Neural cell (in vitro differentiated cells): ENCODE results near the gene DDX49. TPM values are rescaled to one million over a fixed set of nuclear protein-coding genes. Genes with fewer than 3 reads are reported as not detected.

Experiments used
- H2AFZ ChIP-seq: fragments of 200-600, 300-800 bp; sonication (generic), shearing (Covaris generic); 2 replicates; pipeline ENCODE4 v1.6.0; 2014; ENCODE audit warnings: low read depth, mild to moderate bottlenecking, antibody characterized with exemption, low read length, moderate library complexity
- H3F3A ChIP-seq: fragments of 200-600 bp; shearing (Covaris generic); 2 replicates; pipeline ENCODE4 v1.6.1; 2016; ENCODE audit warnings: mild to moderate bottlenecking, moderate library complexity, mixed read lengths, antibody characterized with exemption, low read length; ENCODE audit not compliant: insufficient read depth, poor library complexity, severe bottlenecking
- H3K27ac ChIP-seq: fragments of 200-600, 300-800 bp; sonication (generic), shearing (Covaris generic); 2 replicates; pipeline ENCODE4 v1.5.1; 2014; ENCODE audit warnings: mild to moderate bottlenecking, low read length, moderate library complexity
- H3K27me3 ChIP-seq: fragments of 300-800, 200-600 bp; sonication (generic), shearing (Covaris generic); 2 replicates; pipeline ENCODE4 v1.6.0; 2014; ENCODE audit warnings: mild to moderate bottlenecking, low read depth, low read length, moderate library complexity; ENCODE audit not compliant: insufficient read depth
- H3K36me3 ChIP-seq: fragments of 300-800, 200-600 bp; sonication (generic), shearing (Covaris generic); 2 replicates; pipeline ENCODE4 v1.5.1; 2014; ENCODE audit warnings: mild to moderate bottlenecking, antibody characterized with exemption, low read length, moderate library complexity; ENCODE audit not compliant: insufficient read depth
- H3K4me2 ChIP-seq: fragments of 300-800, 200-600 bp; sonication (generic), shearing (Covaris generic); 2 replicates; pipeline ENCODE4 v1.6.0; 2014; ENCODE audit warnings: mild to moderate bottlenecking, low read length
- H3K4me3 ChIP-seq: fragments of 300-800, 200-600 bp; sonication (generic), shearing (Covaris generic); 2 replicates; pipeline ENCODE4 v1.5.1; 2014; ENCODE audit warnings: mild to moderate bottlenecking, low read length, moderate library complexity
- H3K79me2 ChIP-seq: fragments of 200-600 bp; shearing (Covaris generic); replicated peaks from 2 replicates; pipeline ENCODE4 v1.6.0; 2014; ENCODE audit warnings: mild to moderate bottlenecking, low read length, moderate library complexity; ENCODE audit not compliant: insufficient read depth
- H3K9ac ChIP-seq: fragments of 300-800, 200-600 bp; sonication (generic), shearing (Covaris generic); 2 replicates; pipeline ENCODE4 v1.6.1; 2016; ENCODE audit warnings: mild to moderate bottlenecking, low read length, mixed read lengths
- H3K9me2 ChIP-seq: fragments of 200-600 bp; shearing (Covaris generic); 2 replicates; pipeline ENCODE4 v1.6.1; 2016; ENCODE audit warnings: mild to moderate bottlenecking, low read length, mixed read lengths; ENCODE audit not compliant: insufficient read depth
- H3K9me3 ChIP-seq: fragments of 200-600, 300-800 bp; sonication (generic), shearing (Covaris generic); 2 replicates; pipeline ENCODE4 v1.6.1; 2016; ENCODE audit warnings: mild to moderate bottlenecking, mixed run types, low read length, moderate library complexity, mixed read lengths
- H4K20me1 ChIP-seq: fragments of 200-600 bp; shearing (Covaris generic); 2 replicates; pipeline ENCODE4 v1.6.1; 2016; ENCODE audit warnings: mild to moderate bottlenecking, mixed run types; ENCODE audit not compliant: insufficient read depth
- EP300 ChIP-seq: fragments of 450-650 bp; conservative IDR thresholded peaks from 2 replicates; pipeline ENCODE4 v1.6.1; 2014; ENCODE audit warnings: antibody characterized with exemption, mild to moderate bottlenecking, moderate library complexity; ENCODE audit not compliant: poor library complexity, severe bottlenecking
- EZH2 ChIP-seq: fragments of 200-600, 300-800 bp; shearing (Covaris generic), sonication (generic); IDR thresholded peaks from 2 replicates; pipeline ENCODE4 v1.6.1; 2014; ENCODE audit warnings: antibody characterized with exemption, low read length, borderline replicate concordance, mild to moderate bottlenecking; ENCODE audit not compliant: insufficient read depth, poor library complexity, severe bottlenecking
- MXI1 ChIP-seq: fragments of 450-650 bp; conservative IDR thresholded peaks from 2 replicates; pipeline ENCODE4 v1.6.1; 2014; ENCODE audit warnings: antibody characterized with exemption, mild to moderate bottlenecking; ENCODE audit not compliant: poor library complexity, severe bottlenecking
- POLR2AphosphoS5 ChIP-seq: IDR thresholded peaks from 2 replicates; pipeline ENCODE4 v1.6.1; 2012
- RAD21 ChIP-seq: fragments of 450-650 bp; conservative IDR thresholded peaks from 2 replicates; pipeline ENCODE4 v1.6.1; 2014; ENCODE audit warnings: antibody characterized with exemption, mild to moderate bottlenecking, moderate library complexity
- SMC3 ChIP-seq: fragments of 450-650 bp; conservative IDR thresholded peaks from 2 replicates; pipeline ENCODE4 v1.6.1; 2014; ENCODE audit warnings: antibody characterized with exemption, mild to moderate bottlenecking, moderate library complexity; ENCODE audit not compliant: poor library complexity
- TAF1 ChIP-seq: IDR thresholded peaks from 2 replicates; pipeline ENCODE4 v1.6.1; 2012; ENCODE audit warnings: low read depth
- polyA plus RNA-seq: library from polyadenylated mRNA; depleted of rRNA; stranded (reverse); fragments of >200 nt; gene quantifications from 2 replicates; pipeline ENCODE4 v1.2.3, GENCODE V29; 2014
- TF ChIP-seq, protein P1 (sequence below): fragments of 450-650 bp; IDR thresholded peaks from 2 replicates; pipeline ENCODE4 v1.5.1; 2014; ENCODE audit warnings: antibody characterized with exemption, mild to moderate bottlenecking, moderate library complexity; ENCODE audit not compliant: poor library complexity, severe bottlenecking
- TF ChIP-seq, protein P2 (sequence below): IDR thresholded peaks from 2 replicates; pipeline ENCODE4 v1.6.1; 2012; ENCODE audit warnings: borderline replicate concordance

The DDX49 gene
- polyA plus RNA-seq, 1 donor from 2014 or later, result 90.7 TPM

DNA sequence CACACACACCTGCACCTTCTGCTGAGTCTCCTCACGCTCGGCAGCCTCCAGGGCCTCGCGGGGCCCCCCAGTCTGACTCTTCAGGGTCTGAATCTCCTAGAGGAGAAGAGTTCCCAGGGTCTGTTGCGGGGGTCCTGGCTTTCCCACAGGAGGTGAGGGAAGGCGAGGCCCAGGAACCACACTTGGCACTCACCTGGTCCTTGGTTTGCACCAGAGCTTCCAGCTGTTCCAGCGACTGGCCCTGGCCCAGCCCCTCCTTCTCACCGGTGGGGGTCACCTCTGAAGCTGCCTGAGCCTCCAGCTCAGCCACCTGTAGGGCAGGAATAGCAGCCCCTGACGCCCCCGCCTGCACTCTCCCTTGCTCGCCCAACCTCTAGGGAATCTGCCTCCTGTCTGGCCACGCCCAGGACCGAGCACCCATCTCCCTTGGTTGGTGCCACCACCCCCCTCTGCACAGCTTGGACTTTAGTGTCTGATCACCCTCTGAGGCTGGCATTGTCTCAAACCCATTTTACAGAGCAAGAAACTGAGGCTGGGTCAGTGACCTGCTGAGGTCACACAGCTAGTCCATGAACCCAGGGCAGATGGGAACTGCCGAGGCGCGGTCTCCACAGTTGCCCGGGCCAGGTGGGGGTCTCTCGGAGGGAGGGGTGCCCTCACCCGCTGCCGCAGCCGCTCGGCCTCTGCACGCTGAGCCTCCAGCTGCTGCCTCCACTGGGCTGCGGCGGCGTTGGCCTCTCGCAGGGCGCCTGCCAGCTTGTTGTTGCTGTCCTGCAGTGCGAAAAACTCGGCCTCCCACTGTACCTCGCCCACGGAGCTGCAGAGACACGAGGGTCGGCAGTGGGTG lies 12.0 kb downstream of the DDX49 start:
- Histone ChIP-seq H3K36me3 (no peaks in the 10 kb centered on the region), H3K27ac (no peak overlapping the region), H3K4me3 (no peak overlapping the region), H3K9ac (no peak overlapping the region), H3K4me2 (no peak overlapping the region), H3K27me3 (no peaks in the 10 kb centered on the region), H3F3A (no peaks in the 10 kb centered on the region), H3K9me3 (no peaks in the 10 kb centered on the region), H3K9me2 (no peaks in the 10 kb centered on the region), H3K79me2 (no peaks in the 10 kb centered on the region), H2AFZ (no peak overlapping the region), H4K20me1 (no peaks in the 10 kb centered on the region)
- TF ChIP-seq, protein P1, sequence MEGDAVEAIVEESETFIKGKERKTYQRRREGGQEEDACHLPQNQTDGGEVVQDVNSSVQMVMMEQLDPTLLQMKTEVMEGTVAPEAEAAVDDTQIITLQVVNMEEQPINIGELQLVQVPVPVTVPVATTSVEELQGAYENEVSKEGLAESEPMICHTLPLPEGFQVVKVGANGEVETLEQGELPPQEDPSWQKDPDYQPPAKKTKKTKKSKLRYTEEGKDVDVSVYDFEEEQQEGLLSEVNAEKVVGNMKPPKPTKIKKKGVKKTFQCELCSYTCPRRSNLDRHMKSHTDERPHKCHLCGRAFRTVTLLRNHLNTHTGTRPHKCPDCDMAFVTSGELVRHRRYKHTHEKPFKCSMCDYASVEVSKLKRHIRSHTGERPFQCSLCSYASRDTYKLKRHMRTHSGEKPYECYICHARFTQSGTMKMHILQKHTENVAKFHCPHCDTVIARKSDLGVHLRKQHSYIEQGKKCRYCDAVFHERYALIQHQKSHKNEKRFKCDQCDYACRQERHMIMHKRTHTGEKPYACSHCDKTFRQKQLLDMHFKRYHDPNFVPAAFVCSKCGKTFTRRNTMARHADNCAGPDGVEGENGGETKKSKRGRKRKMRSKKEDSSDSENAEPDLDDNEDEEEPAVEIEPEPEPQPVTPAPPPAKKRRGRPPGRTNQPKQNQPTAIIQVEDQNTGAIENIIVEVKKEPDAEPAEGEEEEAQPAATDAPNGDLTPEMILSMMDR, result no peak
- TF ChIP-seq RAD21, result no peak
- no peak for TF ChIP-seq SMC3
- no peak for TF ChIP-seq POLR2AphosphoS5
- TF ChIP-seq, protein P2, sequence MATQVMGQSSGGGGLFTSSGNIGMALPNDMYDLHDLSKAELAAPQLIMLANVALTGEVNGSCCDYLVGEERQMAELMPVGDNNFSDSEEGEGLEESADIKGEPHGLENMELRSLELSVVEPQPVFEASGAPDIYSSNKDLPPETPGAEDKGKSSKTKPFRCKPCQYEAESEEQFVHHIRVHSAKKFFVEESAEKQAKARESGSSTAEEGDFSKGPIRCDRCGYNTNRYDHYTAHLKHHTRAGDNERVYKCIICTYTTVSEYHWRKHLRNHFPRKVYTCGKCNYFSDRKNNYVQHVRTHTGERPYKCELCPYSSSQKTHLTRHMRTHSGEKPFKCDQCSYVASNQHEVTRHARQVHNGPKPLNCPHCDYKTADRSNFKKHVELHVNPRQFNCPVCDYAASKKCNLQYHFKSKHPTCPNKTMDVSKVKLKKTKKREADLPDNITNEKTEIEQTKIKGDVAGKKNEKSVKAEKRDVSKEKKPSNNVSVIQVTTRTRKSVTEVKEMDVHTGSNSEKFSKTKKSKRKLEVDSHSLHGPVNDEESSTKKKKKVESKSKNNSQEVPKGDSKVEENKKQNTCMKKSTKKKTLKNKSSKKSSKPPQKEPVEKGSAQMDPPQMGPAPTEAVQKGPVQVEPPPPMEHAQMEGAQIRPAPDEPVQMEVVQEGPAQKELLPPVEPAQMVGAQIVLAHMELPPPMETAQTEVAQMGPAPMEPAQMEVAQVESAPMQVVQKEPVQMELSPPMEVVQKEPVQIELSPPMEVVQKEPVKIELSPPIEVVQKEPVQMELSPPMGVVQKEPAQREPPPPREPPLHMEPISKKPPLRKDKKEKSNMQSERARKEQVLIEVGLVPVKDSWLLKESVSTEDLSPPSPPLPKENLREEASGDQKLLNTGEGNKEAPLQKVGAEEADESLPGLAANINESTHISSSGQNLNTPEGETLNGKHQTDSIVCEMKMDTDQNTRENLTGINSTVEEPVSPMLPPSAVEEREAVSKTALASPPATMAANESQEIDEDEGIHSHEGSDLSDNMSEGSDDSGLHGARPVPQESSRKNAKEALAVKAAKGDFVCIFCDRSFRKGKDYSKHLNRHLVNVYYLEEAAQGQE, result no peak
- no peak for TF ChIP-seq TAF1
- no peak for TF ChIP-seq MXI1
- no peak for TF ChIP-seq EP300
- TF ChIP-seq EZH2, result no peak

DNA sequence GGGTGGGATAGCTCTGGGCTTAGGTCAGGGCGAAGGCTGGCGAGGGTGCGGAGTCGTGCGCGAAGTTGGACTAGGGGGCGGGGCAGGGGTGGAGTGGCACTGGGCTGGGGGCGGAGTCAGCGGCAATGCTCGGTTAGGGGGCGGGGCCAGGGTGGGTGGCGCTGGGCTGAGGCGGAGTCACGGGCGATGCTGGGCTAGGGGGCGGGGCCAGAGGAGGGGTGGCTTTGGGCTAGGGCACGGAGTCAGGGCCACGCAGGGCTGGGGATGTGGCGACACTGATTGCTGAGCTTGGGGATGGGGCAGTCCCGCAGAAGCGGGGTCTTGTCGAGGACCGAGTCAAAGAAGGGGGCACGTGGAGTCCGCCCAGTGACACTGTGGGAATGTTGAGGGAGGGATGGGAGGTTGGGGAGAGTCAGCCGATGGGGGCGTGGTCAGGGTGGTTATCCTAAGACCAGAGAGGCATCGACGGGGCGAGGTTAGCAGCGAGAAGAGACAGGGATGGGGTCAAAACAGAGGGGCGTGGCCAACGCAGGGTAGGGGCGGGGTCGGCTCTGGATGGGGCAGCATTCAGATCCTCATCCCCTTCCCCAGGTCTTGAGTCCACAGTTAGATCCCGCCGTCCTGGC lies 12.8 kb downstream of the DDX49 start:
- H4K20me1 ChIP-seq, result no peaks in the 10 kb centered on the region
- H3K9me2 ChIP-seq, result no peaks in the 10 kb centered on the region
- no peak for TF ChIP-seq EP300
- TF ChIP-seq, protein P1, result no peak
- TF ChIP-seq RAD21, result no peak
- no peak for TF ChIP-seq MXI1
- TF ChIP-seq, protein P2, result no peak
- no peak for TF ChIP-seq EZH2
- TF ChIP-seq TAF1, result no peak
- no peak for TF ChIP-seq SMC3
- TF ChIP-seq POLR2AphosphoS5, result no peak
- H3K9me3 ChIP-seq, result no peaks in the 10 kb centered on the region
- no peak overlapping the region for H3K27ac ChIP-seq
- H3K4me2 ChIP-seq, result no peak overlapping the region
- no peak overlapping the region for H3K9ac ChIP-seq
- no peaks in the 10 kb centered on the region for H3K79me2 ChIP-seq
- no peak overlapping the region for H3K4me3 ChIP-seq
- no peaks in the 10 kb centered on the region for H3K27me3 ChIP-seq
- no peak overlapping the region for H2AFZ ChIP-seq
- H3F3A ChIP-seq, result no peaks in the 10 kb centered on the region
- H3K36me3 ChIP-seq, result no peaks in the 10 kb centered on the region
